Gastroesophageal sphincter (tissue), 4 donors: ENCODE data around the gene KANK4. TPM values are rescaled to one million over a fixed set of nuclear protein-coding genes. Genes with fewer than 3 reads are reported as not detected.
A peak's percentile ranks its signal among the peaks of the same experiment; 100 is the strongest.

Source experiments
- ATAC-seq: fragments of 150-250 bp; one replicate; pipeline ENCODE4 v1.9.1; 2016; ENCODE audit warnings: mild to moderate bottlenecking, moderate library complexity
- H3K27ac ChIP-seq, 4 donors: fragments of 200-600 bp; sonication (generic) in 3 of 4; 1 replicate in 3 of 4; 2 replicates in 1 of 4; pipeline ENCODE4 v1.5.1; 2016 to 2019
- H3K27me3 ChIP-seq: fragments of 200-600 bp; sonication (generic); one replicate; pipeline ENCODE4 v1.5.1; 2019
- H3K36me3 ChIP-seq, 2 donors: fragments of 200-600 bp; sonication (generic); one replicate each; pipeline ENCODE4 v1.5.1; 2019; ENCODE audit warnings: control low read depth in 1 of 2
- H3K4me1 ChIP-seq, 3 donors: fragments of 200-600 bp; sonication (generic); 1 replicate in 2 of 3; 2 replicates in 1 of 3; pipeline ENCODE4 v1.5.1; 2016 to 2019; ENCODE audit warnings: control low read depth in 2 of 3
- H3K4me3 ChIP-seq, 2 donors: fragments of 200-600 bp; sonication (generic); one replicate each; pipeline ENCODE4 v1.5.1; 2019; ENCODE audit warnings: mild to moderate bottlenecking in 1 of 2, moderate library complexity in 1 of 2
- H3K9me3 ChIP-seq, 3 donors: fragments of 200-600 bp; sonication (generic); one replicate each; pipeline ENCODE4 v1.5.1; 2017 to 2019; ENCODE audit warnings: control low read depth in 2 of 3
- EP300 ChIP-seq: sonication (generic); formaldehyde crosslinking; IDR thresholded peaks from one replicate; pipeline ENCODE4 v1.6.1; 2017; ENCODE audit warnings: antibody characterized with exemption, mild to moderate bottlenecking
- POLR2A ChIP-seq, 2 donors: fragments of 450-650 bp; IDR thresholded peaks; one replicate each; pipeline ENCODE4 v1.6.1; 2017; ENCODE audit warnings: antibody characterized with exemption in 2 of 2, mild to moderate bottlenecking in 2 of 2, moderate library complexity in 1 of 2
- POLR2AphosphoS5 ChIP-seq: sonication (generic); formaldehyde crosslinking; IDR thresholded peaks from one replicate; pipeline ENCODE4 v1.6.1; 2017; ENCODE audit warnings: antibody characterized with exemption
- WGBS, 2 donors: methylation state at CpG; one replicate each; pipeline ENCODE4 v1.1.5; 2018; ENCODE audit warnings: low coverage in 1 of 2; 5-methylcytosine and 5-hydroxymethylcytosine counted together
- total RNA-seq, 4 donors: library from RNA; depleted of rRNA; stranded (reverse); fragments of >200 nt; gene quantifications; one replicate each; pipeline ENCODE4 v1.1.0, GENCODE V29; 2016
- TF ChIP-seq, protein P1 (sequence below), 4 experiments: fragments of 200-600 bp in 2 of 4; fragments of 450-650 bp in 2 of 4; sonication (generic) in 1 of 4; IDR thresholded peaks; one replicate each; pipeline ENCODE4 v1.5.1; 2017 to 2019; ENCODE audit warnings: antibody characterized with exemption in 4 of 4, mild to moderate bottlenecking in 2 of 4, moderate library complexity in 2 of 4

The KANK4 gene
- total RNA-seq, 4 donors from 2014 or later = 0.16 to 0.73 (median 0.29) TPM

DNA sequence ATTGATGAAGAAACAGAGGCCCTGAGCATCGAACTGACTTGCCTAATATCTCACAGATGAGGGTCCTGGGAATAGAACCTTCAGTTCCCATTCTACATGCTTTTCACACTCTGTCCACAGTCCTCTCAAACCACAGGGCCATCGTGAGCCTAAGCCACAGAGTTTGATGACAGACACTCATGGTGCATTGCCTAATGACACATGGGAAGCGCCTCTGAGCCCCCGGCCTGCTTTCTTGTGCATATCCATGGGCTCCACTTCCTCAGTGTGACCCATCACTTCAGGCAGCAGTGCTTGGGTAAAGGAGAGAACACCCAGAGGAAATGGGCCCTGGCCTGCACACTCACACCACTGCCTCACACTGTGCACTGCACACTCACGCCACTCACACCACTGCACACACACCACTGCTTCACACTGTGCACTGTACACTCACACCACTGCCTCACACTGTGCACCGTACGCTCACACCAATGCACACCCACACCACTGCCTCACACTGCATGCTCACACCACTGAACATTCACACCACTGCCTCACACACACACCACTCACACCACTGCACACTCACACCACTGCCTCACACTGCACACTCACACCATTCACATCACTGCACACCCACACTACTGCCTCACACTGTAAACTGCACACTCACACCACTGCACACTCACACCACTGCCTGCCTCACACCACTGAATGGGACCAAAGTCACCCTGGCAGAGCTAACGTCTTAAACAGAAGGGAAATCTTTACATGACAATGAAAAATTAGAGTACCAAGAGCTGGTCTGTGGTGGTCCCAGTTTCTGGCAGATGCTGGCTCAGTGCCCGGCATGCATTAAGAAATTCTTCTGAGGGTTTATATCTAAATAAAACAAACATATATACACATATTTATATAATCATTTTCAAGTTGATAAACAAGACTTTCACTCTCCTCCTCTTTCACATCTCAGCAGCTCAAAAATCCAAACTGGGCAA lies 53.0 kb downstream of the KANK4 start:
- 60 to 77% methylated on average over 5 to 8 of the region's 9 CpGs for WGBS, 2 donors
- ATAC-seq = peak; percentile 31
- Histone ChIP-seq H3K36me3 (no peaks in the 10 kb centered on the region), H3K27ac (no peak overlapping the region), H3K4me3 (no peak overlapping the region), H3K4me1 (no peaks in the 10 kb centered on the region), H3K27me3 (no peaks in the 10 kb centered on the region), H3K9me3 (no peaks in the 10 kb centered on the region)
- TF ChIP-seq POLR2AphosphoS5 (no peak), EP300 (no peak), POLR2A (IDR thresholded peaks at IDR 0.05) (no peak)
- TF ChIP-seq, protein P1, sequence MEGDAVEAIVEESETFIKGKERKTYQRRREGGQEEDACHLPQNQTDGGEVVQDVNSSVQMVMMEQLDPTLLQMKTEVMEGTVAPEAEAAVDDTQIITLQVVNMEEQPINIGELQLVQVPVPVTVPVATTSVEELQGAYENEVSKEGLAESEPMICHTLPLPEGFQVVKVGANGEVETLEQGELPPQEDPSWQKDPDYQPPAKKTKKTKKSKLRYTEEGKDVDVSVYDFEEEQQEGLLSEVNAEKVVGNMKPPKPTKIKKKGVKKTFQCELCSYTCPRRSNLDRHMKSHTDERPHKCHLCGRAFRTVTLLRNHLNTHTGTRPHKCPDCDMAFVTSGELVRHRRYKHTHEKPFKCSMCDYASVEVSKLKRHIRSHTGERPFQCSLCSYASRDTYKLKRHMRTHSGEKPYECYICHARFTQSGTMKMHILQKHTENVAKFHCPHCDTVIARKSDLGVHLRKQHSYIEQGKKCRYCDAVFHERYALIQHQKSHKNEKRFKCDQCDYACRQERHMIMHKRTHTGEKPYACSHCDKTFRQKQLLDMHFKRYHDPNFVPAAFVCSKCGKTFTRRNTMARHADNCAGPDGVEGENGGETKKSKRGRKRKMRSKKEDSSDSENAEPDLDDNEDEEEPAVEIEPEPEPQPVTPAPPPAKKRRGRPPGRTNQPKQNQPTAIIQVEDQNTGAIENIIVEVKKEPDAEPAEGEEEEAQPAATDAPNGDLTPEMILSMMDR (IDR thresholded peaks at IDR 0.05) = no peak

DNA sequence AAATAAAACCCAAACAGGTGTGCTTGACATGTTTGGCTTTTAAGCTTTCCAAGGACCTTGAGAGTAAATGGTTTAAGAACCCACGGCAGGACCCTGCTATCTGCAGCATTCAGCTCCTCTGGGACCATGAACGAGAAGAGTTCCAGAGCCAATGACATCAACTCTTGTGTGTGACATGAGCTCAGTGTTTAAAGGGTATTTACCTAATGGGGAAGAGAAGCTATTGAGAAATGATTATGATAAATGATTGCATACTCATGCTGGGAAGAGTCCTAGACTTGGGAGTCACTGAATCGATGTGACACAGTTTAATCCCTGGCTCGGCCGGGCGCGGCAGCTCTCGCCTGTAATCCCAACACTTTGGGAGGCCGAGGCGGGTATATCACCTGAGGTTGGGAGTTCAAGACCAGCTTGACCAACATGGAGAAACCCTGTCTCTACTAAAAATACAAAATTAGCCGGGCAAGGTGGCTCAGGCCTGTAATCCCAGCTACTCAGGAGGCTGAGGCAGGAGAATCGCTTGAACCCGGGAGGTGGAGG lies 55.4 kb downstream of the KANK4 start:
- no peak for ATAC-seq
- Histone ChIP-seq H3K27me3 (no peaks in the 10 kb centered on the region), H3K4me1 (no peaks in the 10 kb centered on the region), H3K9me3 (no peaks in the 10 kb centered on the region), H3K4me3 (no peak overlapping the region), H3K36me3 (no peaks in the 10 kb centered on the region), H3K27ac (no peak overlapping the region)
- WGBS, 2 donors = 63 to 77% methylated on average over 2 to 12 of the region's 13 CpGs
- no peak for TF ChIP-seq EP300
- TF ChIP-seq, protein P1 (IDR thresholded peaks at IDR 0.05) = no peak

DNA sequence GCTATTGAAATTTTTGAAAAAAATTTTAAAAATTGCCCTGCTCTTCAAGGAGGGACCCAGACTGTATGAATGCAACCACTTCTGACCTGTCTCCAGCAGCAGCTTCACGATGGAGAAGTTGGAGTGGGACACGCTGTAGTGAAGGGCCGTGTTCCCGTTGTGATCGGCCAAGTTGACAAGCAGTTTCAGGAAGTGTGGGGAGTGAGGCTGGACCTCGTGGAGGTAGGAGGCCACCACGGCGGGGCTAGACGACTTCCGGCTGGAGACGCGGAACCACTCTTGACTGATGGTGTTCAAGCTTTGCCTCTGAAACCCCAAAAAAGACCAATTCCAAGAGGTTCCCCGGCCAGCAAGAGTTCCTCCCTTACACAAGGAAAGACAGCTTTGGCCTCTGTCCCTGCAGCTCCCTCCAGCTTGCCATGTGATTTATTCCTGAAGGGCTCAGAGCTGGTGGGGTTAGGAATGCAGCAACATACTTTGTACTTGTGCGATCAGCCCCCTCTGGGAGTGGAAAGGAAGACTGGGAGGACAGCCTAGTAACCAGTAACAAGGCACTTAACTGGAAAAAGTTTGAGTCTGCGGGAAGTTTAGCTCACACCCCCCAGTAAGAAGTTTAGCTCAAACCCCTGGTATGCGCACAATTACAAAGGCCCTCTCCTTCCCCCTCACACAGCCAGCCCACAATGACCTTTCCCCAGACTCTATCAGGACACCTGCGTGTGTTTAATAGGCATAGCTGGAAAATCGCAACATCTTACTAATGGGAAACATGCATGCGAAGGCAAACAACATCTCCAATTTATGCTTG lies 56.0 kb downstream of the KANK4 start:
- no peak overlapping the region for H3K4me3 ChIP-seq
- ATAC-seq = no peak
- TF ChIP-seq EP300 (no peak), POLR2AphosphoS5 (no peak), POLR2A (IDR thresholded peaks at IDR 0.05) (no peak)
- TF ChIP-seq, protein P1 (IDR thresholded peaks at IDR 0.05) = no peak
- no peaks in the 10 kb centered on the region for H3K9me3 ChIP-seq
- no peak overlapping the region for H3K27ac ChIP-seq
- 50 to 67% methylated on average over 8 to 15 of the region's 19 CpGs for WGBS, 2 donors
- H3K27me3 ChIP-seq = no peaks in the 10 kb centered on the region
- H3K36me3 ChIP-seq = no peaks in the 10 kb centered on the region
- H3K4me1 ChIP-seq = no peaks in the 10 kb centered on the region

DNA sequence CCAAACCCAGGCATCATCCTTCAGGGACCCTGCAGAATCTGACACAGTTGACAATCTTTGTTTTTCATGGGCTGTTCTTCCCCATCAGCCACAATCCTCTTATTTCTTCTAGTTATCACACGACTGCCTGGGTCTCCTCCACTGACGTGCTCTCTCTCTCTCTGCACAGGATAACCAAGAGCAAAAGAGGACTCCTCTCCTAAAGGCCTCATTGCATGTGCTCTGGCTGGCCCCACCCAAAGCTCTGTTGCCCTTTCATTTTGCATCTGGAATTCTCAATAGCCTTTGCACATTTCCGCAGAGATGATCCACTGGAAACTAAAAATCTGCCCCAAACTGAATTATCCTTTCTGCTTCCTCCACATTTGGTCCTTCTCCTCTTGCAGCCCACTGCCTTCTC lies 58.5 kb downstream of the KANK4 start:
- Histone ChIP-seq H3K36me3 (no peaks in the 10 kb centered on the region), H3K4me1 (no peaks in the 10 kb centered on the region), H3K27me3 (no peaks in the 10 kb centered on the region), H3K4me3 (no peak overlapping the region), H3K9me3 (no peaks in the 10 kb centered on the region), H3K27ac (no peak overlapping the region)
- no peak for ATAC-seq
- TF ChIP-seq POLR2A (IDR thresholded peaks at IDR 0.05) (no peak), EP300 (no peak), POLR2AphosphoS5 (no peak)
- TF ChIP-seq, protein P1 (IDR thresholded peaks at IDR 0.05) = no peak
- WGBS, 2 donors = 82 to 90% methylated on average over 2 to 3 of the region's 3 CpGs
